Transverse colon (tissue), 4 donors: Measurements from ENCODE around the gene PHF20. TPM values are rescaled to one million over a fixed set of nuclear protein-coding genes. Genes with fewer than 3 reads are reported as not detected.

Experiments used
- DNase-seq: peaks from one replicate; pipeline ENCODE4 v3.0.0-alpha.2; 2019
- H3K27ac ChIP-seq, 4 donors: fragments of 200-600 bp; sonication (generic); 2 replicates each; pipeline ENCODE4 v1.5.1; 2016 to 2018; ENCODE audit warnings: inconsistent platforms in 4 of 4
- H3K27me3 ChIP-seq: fragments of 200-600 bp; sonication (generic); 2 replicates; pipeline ENCODE4 v1.5.1; 2017; ENCODE audit warnings: inconsistent platforms
- H3K36me3 ChIP-seq, 4 donors: fragments of 200-600 bp; sonication (generic); 2 replicates each; pipeline ENCODE4 v1.5.1; 2017 to 2019; ENCODE audit warnings: inconsistent platforms in 4 of 4
- H3K4me1 ChIP-seq, 4 donors: fragments of 200-600 bp; sonication (generic); 2 replicates each; pipeline ENCODE4 v1.5.1; 2017 to 2020; ENCODE audit warnings: inconsistent platforms in 4 of 4
- H3K4me3 ChIP-seq, 4 donors: fragments of 200-600 bp; sonication (generic); 1 replicate in 1 of 4; 2 replicates in 3 of 4; pipeline versions ENCODE4 v1.5.1 to v1.6.1; 2017 to 2019; ENCODE audit warnings: inconsistent platforms in 4 of 4
- H3K9me3 ChIP-seq, 2 donors: fragments of 200-600 bp; sonication (generic); 2 replicates each; pipeline ENCODE4 v1.5.1; 2017 to 2019; ENCODE audit warnings: inconsistent platforms in 2 of 2
- EP300 ChIP-seq: sonication (generic); formaldehyde crosslinking; IDR thresholded peaks from one replicate; pipeline ENCODE4 v1.6.1; 2017; ENCODE audit warnings: antibody characterized with exemption, low read depth
- POLR2A ChIP-seq: fragments of 450-650 bp; IDR thresholded peaks from one replicate; pipeline ENCODE4 v1.6.1; 2016; ENCODE audit warnings: antibody characterized with exemption, mild to moderate bottlenecking, moderate library complexity
- POLR2AphosphoS5 ChIP-seq, 3 donors: sonication (generic); formaldehyde crosslinking; IDR thresholded peaks; one replicate each; pipeline ENCODE4 v1.6.1; 2016; ENCODE audit warnings: antibody characterized with exemption in 3 of 3
- WGBS, 2 donors: methylation state at CpG; one replicate each; pipeline ENCODE4 v1.1.5; 2018; ENCODE audit warnings: low coverage in 1 of 2; 5-methylcytosine and 5-hydroxymethylcytosine counted together
- in situ Hi-C, 4 donors: fragments of 200-750 bp; cut with MboI; loops; one replicate each; pipeline versions ENCODE4 v1.15.0 to v1.15.1; 2017; ENCODE audit warnings: low sequenced_read_pairs in 3 of 4, low pct_ligation_motif_present in 1 of 4, low pct_unique_long_range_greater_than_20kb in 1 of 4
- intact Hi-C: fragments of 100-400 bp; cut with DNase I; formaldehyde crosslinking; loops from one replicate; pipeline ENCODE4 v1.15.1; 2023; ENCODE audit warnings: low total_unique reads
- total RNA-seq, 4 donors: library from RNA; depleted of rRNA; stranded (reverse); fragments of >200 nt; gene quantifications; one replicate each; pipeline ENCODE4 v1.1.0, GENCODE V29; 2016
- TF ChIP-seq, protein P1 (sequence below), 5 experiments: fragments of 200-600 bp in 3 of 5; fragments of 450-650 bp in 2 of 5; sonication (generic) in 3 of 5; IDR thresholded peaks; 1 replicate in 2 of 5; 2 replicates in 3 of 5; pipeline ENCODE4 v1.5.1; 2016 to 2017; ENCODE audit warnings: antibody characterized with exemption in 5 of 5, inconsistent platforms in 3 of 5, mild to moderate bottlenecking in 2 of 5, moderate library complexity in 1 of 5

The PHF20 gene
- total RNA-seq, 4 donors from 2014 or later: 20.6 to 88.6 (median 43.1) TPM

DNA sequence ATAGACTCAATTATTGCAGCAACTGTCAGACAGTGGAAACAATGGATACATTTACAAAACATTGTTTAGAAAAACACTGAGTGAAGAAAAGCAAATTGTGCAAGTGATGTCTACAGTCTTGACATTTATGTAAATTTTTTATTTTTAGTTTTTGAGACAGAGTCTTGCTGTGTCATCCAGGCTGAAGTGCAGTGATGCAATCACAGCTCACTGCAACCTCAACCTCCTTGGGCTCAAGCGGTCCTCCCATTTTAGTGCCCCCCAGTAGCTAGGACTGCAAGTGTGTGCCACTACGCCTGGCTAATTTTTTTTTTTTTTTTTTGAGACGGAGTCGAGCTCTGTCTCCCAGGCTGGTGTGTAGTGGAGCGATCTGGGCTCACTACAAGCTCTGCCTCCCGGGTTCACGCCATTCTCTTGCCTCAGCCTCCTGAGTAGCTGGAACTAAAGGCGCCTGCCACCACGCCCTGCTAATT lies 206.3 kb downstream of the PHF20 start:
- no peak overlapping the region for H3K4me3 ChIP-seq
- no peaks in the 10 kb centered on the region for H3K4me1 ChIP-seq
- intact Hi-C loops: no loop called here
- TF ChIP-seq POLR2A: no peak
- DNase-seq: no peak
- 50 to 76% methylated on average over 2 to 9 of the region's 9 CpGs for WGBS, 2 donors
- H3K27ac ChIP-seq: no peak overlapping the region
- H3K36me3 ChIP-seq: no peaks in the 10 kb centered on the region
- in situ Hi-C loops: loop anchor here in 3 of 4 donors (25.0 kb wide), 1 partner anchor 459 kb away; no protein-coding TSS in a partner anchor
- no peaks in the 10 kb centered on the region for H3K9me3 ChIP-seq
- no peaks in the 10 kb centered on the region for H3K27me3 ChIP-seq

DNA sequence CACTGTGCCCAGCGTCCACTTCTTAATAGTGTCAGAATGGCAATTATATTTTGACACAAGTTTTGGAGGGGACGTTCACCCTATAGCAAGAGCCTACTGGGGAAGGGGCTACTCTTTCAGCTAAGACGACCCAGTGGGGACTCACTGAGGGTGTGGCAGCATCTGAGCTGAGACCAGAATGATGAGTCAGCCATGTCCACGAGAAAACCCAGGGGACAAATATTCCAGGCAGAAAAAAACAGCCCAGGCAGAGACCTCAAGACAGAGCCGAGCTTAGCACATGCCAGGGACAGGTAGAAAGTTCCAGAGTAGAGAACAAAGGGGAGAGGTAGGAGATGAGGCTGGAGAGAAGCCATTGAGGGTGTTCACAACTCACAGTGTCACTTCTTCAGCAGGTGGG lies 207.7 kb downstream of the PHF20 start:
- Histone ChIP-seq H3K4me1 (no peaks in the 10 kb centered on the region), H3K4me3 (no peak overlapping the region), H3K36me3 (no peaks in the 10 kb centered on the region), H3K27me3 (no peaks in the 10 kb centered on the region), H3K9me3 (no peaks in the 10 kb centered on the region), H3K27ac (no peak overlapping the region)
- TF ChIP-seq POLR2A: no peak
- TF ChIP-seq POLR2AphosphoS5 (IDR thresholded peaks at IDR 0.05): no peak
- TF ChIP-seq EP300: no peak
- TF ChIP-seq, protein P1, sequence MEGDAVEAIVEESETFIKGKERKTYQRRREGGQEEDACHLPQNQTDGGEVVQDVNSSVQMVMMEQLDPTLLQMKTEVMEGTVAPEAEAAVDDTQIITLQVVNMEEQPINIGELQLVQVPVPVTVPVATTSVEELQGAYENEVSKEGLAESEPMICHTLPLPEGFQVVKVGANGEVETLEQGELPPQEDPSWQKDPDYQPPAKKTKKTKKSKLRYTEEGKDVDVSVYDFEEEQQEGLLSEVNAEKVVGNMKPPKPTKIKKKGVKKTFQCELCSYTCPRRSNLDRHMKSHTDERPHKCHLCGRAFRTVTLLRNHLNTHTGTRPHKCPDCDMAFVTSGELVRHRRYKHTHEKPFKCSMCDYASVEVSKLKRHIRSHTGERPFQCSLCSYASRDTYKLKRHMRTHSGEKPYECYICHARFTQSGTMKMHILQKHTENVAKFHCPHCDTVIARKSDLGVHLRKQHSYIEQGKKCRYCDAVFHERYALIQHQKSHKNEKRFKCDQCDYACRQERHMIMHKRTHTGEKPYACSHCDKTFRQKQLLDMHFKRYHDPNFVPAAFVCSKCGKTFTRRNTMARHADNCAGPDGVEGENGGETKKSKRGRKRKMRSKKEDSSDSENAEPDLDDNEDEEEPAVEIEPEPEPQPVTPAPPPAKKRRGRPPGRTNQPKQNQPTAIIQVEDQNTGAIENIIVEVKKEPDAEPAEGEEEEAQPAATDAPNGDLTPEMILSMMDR (IDR thresholded peaks at IDR 0.05): no peak
- in situ Hi-C loops (loop anchor here in 3 of 4 donors (25.0 kb wide), 1 partner anchor 458 kb away; no protein-coding TSS in a partner anchor), intact Hi-C loops (no loop called here)
- WGBS, 2 donors: 53 to 83% methylated on average over 1 to 5 of the region's 5 CpGs
- DNase-seq: no peak

DNA sequence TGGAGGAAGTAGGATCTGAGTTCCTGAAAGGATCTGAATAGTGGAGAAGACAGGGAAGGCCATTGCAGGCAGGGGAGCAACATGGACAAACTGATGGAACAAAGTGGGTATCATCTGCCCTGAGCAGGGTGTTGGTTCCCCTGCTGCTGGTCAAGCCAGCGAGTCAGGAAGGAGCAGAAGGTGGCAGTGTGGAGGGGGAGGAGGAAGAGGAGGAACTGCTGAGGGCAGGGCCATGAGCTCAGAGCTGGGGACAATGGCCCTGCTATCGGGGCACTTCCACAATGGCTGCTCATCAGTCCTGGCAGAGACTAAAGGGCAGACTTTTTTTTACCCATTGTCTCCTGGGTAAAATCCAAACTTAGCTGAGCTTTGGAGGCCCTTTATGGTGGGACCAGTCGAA lies 210.2 kb downstream of the PHF20 start:
- Histone ChIP-seq H3K27ac (no peak overlapping the region), H3K36me3 (no peaks in the 10 kb centered on the region), H3K4me3 (no peak overlapping the region), H3K9me3 (no peaks in the 10 kb centered on the region), H3K27me3 (no peaks in the 10 kb centered on the region), H3K4me1 (no peaks in the 10 kb centered on the region)
- intact Hi-C loops: no loop called here
- DNase-seq: no peak
- TF ChIP-seq POLR2A (no peak), EP300 (no peak), POLR2AphosphoS5 (IDR thresholded peaks at IDR 0.05) (no peak)
- TF ChIP-seq, protein P1 (IDR thresholded peaks at IDR 0.05): no peak
- in situ Hi-C loops: loop anchor here in 3 of 4 donors (25.0 kb wide), 1 partner anchor 455 kb away; no protein-coding TSS in a partner anchor
- 58 to 71% methylated on average over 2 to 3 of the region's 3 CpGs for WGBS, 2 donors

DNA sequence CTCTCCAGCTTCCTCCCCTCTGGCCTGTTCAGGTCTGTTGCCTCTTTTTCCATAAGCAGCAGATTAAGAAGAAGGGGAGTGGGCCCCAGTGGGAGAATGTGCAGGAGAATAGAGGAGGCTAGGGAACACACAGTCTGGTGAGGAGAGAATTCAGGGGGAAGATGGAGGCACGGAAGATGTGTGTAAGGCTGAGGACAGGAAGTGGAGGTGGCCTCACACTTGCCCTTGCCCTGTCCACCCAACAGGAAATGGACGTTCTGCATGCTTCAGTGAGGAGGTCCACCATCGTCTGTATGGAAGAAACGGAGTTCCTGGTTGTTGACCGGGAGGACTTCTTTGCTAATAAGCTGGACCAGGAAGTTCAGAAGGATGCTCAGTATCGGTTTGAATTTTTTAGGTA lies 212.6 kb downstream of the PHF20 start:
- in situ Hi-C loops: loop anchor here in 3 of 4 donors (25.0 kb wide), 1 partner anchor 453 kb away; no protein-coding TSS in a partner anchor
- Histone ChIP-seq H3K27ac (no peak overlapping the region), H3K27me3 (no peaks in the 10 kb centered on the region), H3K36me3 (no peaks in the 10 kb centered on the region), H3K4me3 (no peak overlapping the region), H3K4me1 (no peaks in the 10 kb centered on the region), H3K9me3 (no peaks in the 10 kb centered on the region)
- WGBS, 2 donors: 68 to 73% methylated on average over 6 of the region's 6 CpGs
- DNase-seq: no peak
- TF ChIP-seq POLR2A (no peak), POLR2AphosphoS5 (IDR thresholded peaks at IDR 0.05) (no peak), EP300 (no peak)
- TF ChIP-seq, protein P1 (IDR thresholded peaks at IDR 0.05): no peak
- intact Hi-C loops: no loop called here

DNA sequence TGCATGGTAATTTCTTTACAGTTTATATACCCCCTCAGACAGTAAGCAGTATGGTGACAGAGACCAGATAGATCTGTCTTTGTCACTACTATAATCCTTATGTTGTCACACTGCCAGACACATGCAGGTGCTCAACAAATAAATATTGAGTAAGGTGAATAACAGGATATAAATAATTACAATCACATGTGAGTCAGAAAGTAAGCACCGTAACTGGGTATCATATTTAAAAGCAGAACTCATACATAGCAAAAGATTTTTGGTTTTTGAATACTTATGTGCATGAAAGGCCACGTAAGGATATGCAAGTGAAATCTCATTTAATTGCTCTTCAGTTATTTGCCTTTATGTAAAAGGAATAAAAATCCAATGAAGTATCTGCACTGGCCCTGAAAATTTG lies 214.0 kb downstream of the PHF20 start:
- Histone ChIP-seq H3K4me3 (no peak overlapping the region), H3K27me3 (no peaks in the 10 kb centered on the region), H3K4me1 (no peaks in the 10 kb centered on the region), H3K9me3 (no peaks in the 10 kb centered on the region), H3K27ac (no peak overlapping the region), H3K36me3 (no peaks in the 10 kb centered on the region)
- 56 to 60% methylated on average over 2 of the region's 2 CpGs for WGBS, 2 donors
- in situ Hi-C loops (loop anchor here in 3 of 4 donors (25.0 kb wide), 1 partner anchor 451 kb away; no protein-coding TSS in a partner anchor), intact Hi-C loops (no loop called here)
- TF ChIP-seq EP300: no peak
- no peak for TF ChIP-seq POLR2AphosphoS5 (IDR thresholded peaks at IDR 0.05)
- no peak for TF ChIP-seq POLR2A
- TF ChIP-seq, protein P1 (IDR thresholded peaks at IDR 0.05): no peak
- DNase-seq: no peak
